H1 (cell line): ENCODE measurements around the gene RAB36.

ENCODE experiments used
- CHD1 ChIP-seq: IDR thresholded peaks from 2 replicates; pipeline ENCODE4 v1.6.1; 2012; ENCODE audit warnings: low read depth, low read length, improper control_type of control experiment
- JUND ChIP-seq: IDR thresholded peaks from 2 replicates; pipeline ENCODE4 v1.6.1; 2011; ENCODE audit warnings: mild to moderate bottlenecking, improper control_type of control experiment, low read length
- KDM1A ChIP-seq: fragments of 200-600, 300-600 bp; sonication (generic); IDR thresholded peaks from 2 replicates; pipeline ENCODE4 v1.7.1; 2016; ENCODE audit warnings: mild to moderate bottlenecking, low read length, borderline replicate concordance
- POLR2A ChIP-seq, 2 experiments: IDR thresholded peaks; 1 replicate in 1 of 2; 2 replicates in 1 of 2; pipeline ENCODE4 v1.6.1; 2011; ENCODE audit warnings: low read depth in 2 of 2, low read length in 2 of 2, mild to moderate bottlenecking in 2 of 2; ENCODE audit errors: control extremely low read depth in 1 of 2
- RAD21 ChIP-seq, 2 experiments: IDR thresholded peaks in 1 of 2; conservative IDR thresholded peaks in 1 of 2; 2 replicates each; pipeline ENCODE4 v1.6.1; 2011; ENCODE audit warnings: low read depth in 2 of 2, low read length in 2 of 2, improper control_type of control experiment in 1 of 2, inconsistent platforms in 1 of 2, mild to moderate bottlenecking in 1 of 2, moderate library complexity in 1 of 2
- SAP30 ChIP-seq: fragments of 300-600 bp; sonication (generic); IDR thresholded peaks from 2 replicates; pipeline ENCODE4 v1.7.1; 2012; ENCODE audit warnings: low read length, moderate library complexity, mild to moderate bottlenecking, inconsistent platforms; ENCODE audit not compliant: insufficient read depth, insufficient replicate concordance
- TBP ChIP-seq: IDR thresholded peaks from 2 replicates; pipeline ENCODE4 v1.6.1; 2011; ENCODE audit warnings: low read depth, low read length, improper control_type of control experiment
- TF ChIP-seq, protein P1 (sequence below), 3 experiments: IDR thresholded peaks; 1 replicate in 2 of 3; 2 replicates in 1 of 3; pipeline versions ENCODE4 v1.5.1 to v1.6.1; 2011; ENCODE audit warnings: low read length in 3 of 3, mild to moderate bottlenecking in 3 of 3, inconsistent platforms in 2 of 3, low read depth in 1 of 3, moderate library complexity in 1 of 3; ENCODE audit not compliant: insufficient read depth in 1 of 3; ENCODE audit errors: control extremely low read depth in 1 of 3
- TF ChIP-seq, protein P2 (sequence below): fragments of 300-600 bp; sonication (generic); IDR thresholded peaks from 2 replicates; pipeline ENCODE4 v1.7.1; 2012; ENCODE audit warnings: low read length, moderate library complexity, mild to moderate bottlenecking, inconsistent platforms; ENCODE audit not compliant: insufficient replicate concordance

DNA sequence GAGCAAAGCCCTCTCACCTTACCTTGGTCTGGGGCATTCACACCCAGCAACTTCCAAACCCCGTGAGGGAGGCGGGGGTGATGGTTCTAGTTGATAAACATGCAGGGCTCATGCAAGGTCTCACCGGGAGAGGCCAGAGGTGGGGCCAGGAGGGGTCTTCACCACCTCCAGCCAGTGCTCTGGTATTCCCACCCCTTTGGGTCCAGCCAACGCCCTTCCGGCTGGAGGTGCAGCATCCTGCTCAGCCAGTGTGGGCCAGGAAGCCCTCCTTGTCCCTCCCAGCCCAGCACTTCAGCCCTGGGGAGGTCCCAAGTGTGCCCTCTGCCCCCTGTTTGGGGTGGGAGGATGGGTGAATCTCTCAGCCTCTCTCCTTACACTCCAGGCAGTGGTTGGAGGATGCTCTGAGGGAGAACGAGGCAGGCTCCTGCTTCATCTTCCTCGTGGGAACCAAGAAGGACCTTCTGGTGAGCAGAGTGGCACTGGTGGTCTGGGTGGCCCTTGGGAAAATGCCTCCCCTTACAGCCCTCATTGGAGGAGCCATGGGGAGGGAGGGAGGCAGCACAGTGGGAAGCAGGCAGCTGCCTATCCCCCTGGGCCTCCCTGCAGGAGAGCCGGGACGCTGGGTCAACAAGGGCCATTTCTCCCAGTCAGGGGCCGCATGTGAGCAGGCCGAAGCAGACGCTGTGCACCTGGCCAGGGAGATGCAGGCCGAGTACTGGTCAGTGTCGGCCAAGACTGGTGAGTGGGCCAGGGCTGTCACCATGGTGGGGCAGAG lies 13.4 kb downstream of the RAB36 start:
- TF ChIP-seq, protein P1, sequence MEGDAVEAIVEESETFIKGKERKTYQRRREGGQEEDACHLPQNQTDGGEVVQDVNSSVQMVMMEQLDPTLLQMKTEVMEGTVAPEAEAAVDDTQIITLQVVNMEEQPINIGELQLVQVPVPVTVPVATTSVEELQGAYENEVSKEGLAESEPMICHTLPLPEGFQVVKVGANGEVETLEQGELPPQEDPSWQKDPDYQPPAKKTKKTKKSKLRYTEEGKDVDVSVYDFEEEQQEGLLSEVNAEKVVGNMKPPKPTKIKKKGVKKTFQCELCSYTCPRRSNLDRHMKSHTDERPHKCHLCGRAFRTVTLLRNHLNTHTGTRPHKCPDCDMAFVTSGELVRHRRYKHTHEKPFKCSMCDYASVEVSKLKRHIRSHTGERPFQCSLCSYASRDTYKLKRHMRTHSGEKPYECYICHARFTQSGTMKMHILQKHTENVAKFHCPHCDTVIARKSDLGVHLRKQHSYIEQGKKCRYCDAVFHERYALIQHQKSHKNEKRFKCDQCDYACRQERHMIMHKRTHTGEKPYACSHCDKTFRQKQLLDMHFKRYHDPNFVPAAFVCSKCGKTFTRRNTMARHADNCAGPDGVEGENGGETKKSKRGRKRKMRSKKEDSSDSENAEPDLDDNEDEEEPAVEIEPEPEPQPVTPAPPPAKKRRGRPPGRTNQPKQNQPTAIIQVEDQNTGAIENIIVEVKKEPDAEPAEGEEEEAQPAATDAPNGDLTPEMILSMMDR (IDR thresholded peaks at IDR 0.05; ENCODE audit: control extremely low read depth in 1 of 3, insufficient read depth in 1 of 3, low read depth in 1 of 3, low read length in 3 of 3) = no peak
- no peak for TF ChIP-seq JUND
- no peak for TF ChIP-seq TBP
- no peak for TF ChIP-seq POLR2A (IDR thresholded peaks at IDR 0.05; ENCODE audit: control extremely low read depth in 1 of 2, low read depth in 2 of 2, low read length in 2 of 2)
- no peak for TF ChIP-seq RAD21 (IDR thresholded peaks at IDR 0.05 in 1 of 2, conservative IDR thresholded peaks at IDR 0.05 in 1 of 2; ENCODE audit: low read depth in 2 of 2, low read length in 2 of 2)
- no peak for TF ChIP-seq SAP30
- TF ChIP-seq, protein P2, sequence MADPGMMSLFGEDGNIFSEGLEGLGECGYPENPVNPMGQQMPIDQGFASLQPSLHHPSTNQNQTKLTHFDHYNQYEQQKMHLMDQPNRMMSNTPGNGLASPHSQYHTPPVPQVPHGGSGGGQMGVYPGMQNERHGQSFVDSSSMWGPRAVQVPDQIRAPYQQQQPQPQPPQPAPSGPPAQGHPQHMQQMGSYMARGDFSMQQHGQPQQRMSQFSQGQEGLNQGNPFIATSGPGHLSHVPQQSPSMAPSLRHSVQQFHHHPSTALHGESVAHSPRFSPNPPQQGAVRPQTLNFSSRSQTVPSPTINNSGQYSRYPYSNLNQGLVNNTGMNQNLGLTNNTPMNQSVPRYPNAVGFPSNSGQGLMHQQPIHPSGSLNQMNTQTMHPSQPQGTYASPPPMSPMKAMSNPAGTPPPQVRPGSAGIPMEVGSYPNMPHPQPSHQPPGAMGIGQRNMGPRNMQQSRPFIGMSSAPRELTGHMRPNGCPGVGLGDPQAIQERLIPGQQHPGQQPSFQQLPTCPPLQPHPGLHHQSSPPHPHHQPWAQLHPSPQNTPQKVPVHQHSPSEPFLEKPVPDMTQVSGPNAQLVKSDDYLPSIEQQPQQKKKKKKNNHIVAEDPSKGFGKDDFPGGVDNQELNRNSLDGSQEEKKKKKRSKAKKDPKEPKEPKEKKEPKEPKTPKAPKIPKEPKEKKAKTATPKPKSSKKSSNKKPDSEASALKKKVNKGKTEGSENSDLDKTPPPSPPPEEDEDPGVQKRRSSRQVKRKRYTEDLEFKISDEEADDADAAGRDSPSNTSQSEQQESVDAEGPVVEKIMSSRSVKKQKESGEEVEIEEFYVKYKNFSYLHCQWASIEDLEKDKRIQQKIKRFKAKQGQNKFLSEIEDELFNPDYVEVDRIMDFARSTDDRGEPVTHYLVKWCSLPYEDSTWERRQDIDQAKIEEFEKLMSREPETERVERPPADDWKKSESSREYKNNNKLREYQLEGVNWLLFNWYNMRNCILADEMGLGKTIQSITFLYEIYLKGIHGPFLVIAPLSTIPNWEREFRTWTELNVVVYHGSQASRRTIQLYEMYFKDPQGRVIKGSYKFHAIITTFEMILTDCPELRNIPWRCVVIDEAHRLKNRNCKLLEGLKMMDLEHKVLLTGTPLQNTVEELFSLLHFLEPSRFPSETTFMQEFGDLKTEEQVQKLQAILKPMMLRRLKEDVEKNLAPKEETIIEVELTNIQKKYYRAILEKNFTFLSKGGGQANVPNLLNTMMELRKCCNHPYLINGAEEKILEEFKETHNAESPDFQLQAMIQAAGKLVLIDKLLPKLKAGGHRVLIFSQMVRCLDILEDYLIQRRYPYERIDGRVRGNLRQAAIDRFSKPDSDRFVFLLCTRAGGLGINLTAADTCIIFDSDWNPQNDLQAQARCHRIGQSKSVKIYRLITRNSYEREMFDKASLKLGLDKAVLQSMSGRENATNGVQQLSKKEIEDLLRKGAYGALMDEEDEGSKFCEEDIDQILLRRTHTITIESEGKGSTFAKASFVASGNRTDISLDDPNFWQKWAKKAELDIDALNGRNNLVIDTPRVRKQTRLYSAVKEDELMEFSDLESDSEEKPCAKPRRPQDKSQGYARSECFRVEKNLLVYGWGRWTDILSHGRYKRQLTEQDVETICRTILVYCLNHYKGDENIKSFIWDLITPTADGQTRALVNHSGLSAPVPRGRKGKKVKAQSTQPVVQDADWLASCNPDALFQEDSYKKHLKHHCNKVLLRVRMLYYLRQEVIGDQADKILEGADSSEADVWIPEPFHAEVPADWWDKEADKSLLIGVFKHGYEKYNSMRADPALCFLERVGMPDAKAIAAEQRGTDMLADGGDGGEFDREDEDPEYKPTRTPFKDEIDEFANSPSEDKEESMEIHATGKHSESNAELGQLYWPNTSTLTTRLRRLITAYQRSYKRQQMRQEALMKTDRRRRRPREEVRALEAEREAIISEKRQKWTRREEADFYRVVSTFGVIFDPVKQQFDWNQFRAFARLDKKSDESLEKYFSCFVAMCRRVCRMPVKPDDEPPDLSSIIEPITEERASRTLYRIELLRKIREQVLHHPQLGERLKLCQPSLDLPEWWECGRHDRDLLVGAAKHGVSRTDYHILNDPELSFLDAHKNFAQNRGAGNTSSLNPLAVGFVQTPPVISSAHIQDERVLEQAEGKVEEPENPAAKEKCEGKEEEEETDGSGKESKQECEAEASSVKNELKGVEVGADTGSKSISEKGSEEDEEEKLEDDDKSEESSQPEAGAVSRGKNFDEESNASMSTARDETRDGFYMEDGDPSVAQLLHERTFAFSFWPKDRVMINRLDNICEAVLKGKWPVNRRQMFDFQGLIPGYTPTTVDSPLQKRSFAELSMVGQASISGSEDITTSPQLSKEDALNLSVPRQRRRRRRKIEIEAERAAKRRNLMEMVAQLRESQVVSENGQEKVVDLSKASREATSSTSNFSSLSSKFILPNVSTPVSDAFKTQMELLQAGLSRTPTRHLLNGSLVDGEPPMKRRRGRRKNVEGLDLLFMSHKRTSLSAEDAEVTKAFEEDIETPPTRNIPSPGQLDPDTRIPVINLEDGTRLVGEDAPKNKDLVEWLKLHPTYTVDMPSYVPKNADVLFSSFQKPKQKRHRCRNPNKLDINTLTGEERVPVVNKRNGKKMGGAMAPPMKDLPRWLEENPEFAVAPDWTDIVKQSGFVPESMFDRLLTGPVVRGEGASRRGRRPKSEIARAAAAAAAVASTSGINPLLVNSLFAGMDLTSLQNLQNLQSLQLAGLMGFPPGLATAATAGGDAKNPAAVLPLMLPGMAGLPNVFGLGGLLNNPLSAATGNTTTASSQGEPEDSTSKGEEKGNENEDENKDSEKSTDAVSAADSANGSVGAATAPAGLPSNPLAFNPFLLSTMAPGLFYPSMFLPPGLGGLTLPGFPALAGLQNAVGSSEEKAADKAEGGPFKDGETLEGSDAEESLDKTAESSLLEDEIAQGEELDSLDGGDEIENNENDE = no peak
- no peak for TF ChIP-seq CHD1
- no peak for TF ChIP-seq KDM1A
